ENCODE results near the gene NDST1.

GRCh38 chr5:150562832-150563231 is 54.9 kb downstream of the NDST1 start:
- no peak for TF ChIP-seq POLR2A (IDR thresholded peaks at IDR 0.05)
- peak; percentile 24 to 56 (median 51) for TF ChIP-seq CTCF (IDR thresholded peaks at IDR 0.05)
- no peak for TF ChIP-seq EP300 (IDR thresholded peaks at IDR 0.05)
- TF ChIP-seq POLR2AphosphoS5 (IDR thresholded peaks at IDR 0.05): no peak
